CD1c-positive myeloid dendritic cell (primary cell): Measurements from ENCODE around the gene SHROOM2.
"Not testable (repeated sequence)": the region's sequence is repeated elsewhere in the genome, so short reads cannot be mapped to it uniquely, and the experiment has no call there.

Source experiments
- DNase-seq: peaks from one replicate; pipeline ENCODE4 v3.0.0-alpha.2; 2016; ENCODE audit errors: extremely low spot score

Gene SHROOM2, protein sequence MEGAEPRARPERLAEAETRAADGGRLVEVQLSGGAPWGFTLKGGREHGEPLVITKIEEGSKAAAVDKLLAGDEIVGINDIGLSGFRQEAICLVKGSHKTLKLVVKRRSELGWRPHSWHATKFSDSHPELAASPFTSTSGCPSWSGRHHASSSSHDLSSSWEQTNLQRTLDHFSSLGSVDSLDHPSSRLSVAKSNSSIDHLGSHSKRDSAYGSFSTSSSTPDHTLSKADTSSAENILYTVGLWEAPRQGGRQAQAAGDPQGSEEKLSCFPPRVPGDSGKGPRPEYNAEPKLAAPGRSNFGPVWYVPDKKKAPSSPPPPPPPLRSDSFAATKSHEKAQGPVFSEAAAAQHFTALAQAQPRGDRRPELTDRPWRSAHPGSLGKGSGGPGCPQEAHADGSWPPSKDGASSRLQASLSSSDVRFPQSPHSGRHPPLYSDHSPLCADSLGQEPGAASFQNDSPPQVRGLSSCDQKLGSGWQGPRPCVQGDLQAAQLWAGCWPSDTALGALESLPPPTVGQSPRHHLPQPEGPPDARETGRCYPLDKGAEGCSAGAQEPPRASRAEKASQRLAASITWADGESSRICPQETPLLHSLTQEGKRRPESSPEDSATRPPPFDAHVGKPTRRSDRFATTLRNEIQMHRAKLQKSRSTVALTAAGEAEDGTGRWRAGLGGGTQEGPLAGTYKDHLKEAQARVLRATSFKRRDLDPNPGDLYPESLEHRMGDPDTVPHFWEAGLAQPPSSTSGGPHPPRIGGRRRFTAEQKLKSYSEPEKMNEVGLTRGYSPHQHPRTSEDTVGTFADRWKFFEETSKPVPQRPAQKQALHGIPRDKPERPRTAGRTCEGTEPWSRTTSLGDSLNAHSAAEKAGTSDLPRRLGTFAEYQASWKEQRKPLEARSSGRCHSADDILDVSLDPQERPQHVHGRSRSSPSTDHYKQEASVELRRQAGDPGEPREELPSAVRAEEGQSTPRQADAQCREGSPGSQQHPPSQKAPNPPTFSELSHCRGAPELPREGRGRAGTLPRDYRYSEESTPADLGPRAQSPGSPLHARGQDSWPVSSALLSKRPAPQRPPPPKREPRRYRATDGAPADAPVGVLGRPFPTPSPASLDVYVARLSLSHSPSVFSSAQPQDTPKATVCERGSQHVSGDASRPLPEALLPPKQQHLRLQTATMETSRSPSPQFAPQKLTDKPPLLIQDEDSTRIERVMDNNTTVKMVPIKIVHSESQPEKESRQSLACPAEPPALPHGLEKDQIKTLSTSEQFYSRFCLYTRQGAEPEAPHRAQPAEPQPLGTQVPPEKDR (N-terminal part only)

GRCh38 chrX:9785944-9786797 is at the start of gene SHROOM2:
SHROOM2 (plus strand) TSS chrX:9786429; CDS start chrX:9786546, 117 bp downstream.
- no peak for DNase-seq

DNA sequence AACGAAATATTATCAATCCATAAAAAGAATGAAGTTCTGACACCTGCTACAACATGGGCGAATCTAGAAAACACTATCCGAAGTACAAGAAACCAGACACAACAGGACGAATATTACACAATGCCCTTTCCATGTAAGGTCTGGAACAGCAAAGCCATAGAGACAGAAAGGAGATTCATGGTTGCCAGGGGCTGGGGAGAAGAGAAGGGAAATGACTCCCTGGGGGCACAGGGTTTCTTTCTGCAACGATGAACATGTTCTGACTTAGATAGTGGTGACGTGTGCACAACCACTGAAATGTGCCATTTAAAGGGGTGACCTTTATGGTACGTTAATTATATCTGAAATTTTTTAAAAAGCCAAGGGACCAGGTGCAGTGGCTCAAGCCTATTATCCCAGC is 48.9 kb upstream of the SHROOM2 start:
- DNase-seq: no peak

DNA sequence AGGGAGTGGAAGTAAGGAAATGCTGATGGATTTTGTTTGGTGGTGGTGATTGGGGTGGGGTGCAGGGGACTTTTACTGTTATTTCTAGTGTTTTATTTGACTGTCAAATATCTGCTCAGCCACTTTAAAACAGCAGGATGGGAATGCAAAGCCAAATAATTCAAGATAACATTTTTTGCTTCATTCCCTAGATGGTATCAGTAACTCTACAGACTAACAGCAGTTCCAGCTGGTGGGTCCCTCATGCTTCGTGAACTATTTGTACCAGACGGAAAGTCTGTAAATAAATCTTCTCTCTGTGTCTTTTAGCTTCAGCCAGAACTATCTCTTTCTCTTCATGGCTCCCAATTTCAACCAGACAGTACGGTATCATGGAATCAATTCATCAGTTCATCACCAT is 48.1 kb upstream of the SHROOM2 start:
- no peak for DNase-seq

GRCh38 chrX:9739130-9739529 is 47.1 kb upstream of the SHROOM2 start:
- no peak for DNase-seq

- peak; percentile 21 for DNase-seq
These were observed 40.7 kb upstream of the SHROOM2 start for GRCh38 chrX:9745417-9746115.

DNA sequence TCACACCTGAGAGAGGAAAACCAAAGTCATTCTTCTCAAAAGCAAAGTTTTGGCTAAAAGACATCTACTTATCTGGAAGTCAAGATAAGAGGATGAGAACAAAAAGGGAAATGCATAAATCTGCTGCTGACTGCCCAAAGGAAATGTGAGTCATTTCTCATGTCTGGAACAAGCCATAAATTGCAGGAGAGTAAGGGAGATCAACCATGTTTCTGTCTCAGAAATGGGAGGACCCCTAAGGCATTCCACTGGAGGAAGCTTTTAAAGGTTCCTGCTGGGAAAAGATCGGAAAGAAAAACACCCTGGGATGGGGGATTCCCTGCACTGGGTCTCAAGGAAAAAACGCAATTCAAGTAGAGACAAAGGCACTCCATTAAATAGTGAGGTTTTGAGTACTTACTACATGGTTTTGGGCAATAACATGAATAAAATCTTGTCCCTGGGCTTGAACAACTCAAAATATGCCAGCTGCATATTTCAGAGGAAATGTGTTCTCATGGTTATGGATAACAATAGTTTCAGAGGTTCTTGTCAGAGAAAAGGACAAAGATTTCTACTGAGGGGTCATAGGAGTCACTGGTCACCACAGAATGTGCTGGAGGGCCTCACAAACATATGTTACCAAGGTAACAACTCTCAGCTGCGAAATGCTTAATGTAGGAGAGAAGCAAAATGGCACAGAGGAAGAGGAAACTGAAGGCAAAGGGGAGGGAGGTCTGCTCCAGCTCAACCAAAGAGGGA is 39.9 kb upstream of the SHROOM2 start:
- no peak for DNase-seq

DNA sequence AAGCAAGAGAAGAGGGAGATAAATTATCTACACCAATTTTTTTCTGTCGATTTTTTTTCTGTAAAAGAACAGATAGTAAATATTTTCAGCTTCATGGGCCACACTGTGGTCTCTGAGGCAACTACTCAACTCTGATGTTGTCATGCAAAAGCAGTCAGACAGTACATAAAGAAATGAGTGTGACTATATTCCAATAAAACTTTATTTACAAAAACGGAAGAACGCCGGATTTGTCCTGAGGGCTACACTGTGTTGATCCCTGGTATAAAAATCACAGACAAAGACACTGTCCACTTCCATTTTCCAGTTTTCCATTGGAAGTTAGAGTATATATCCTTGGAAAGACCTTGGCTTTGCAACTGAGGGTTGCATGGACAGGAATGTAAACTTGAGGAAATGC is 38.6 kb upstream of the SHROOM2 start:
- no peak for DNase-seq

- no peak for DNase-seq
These were observed 37.0 kb upstream of the SHROOM2 start for GRCh38 chrX:9749146-9749692.

DNA sequence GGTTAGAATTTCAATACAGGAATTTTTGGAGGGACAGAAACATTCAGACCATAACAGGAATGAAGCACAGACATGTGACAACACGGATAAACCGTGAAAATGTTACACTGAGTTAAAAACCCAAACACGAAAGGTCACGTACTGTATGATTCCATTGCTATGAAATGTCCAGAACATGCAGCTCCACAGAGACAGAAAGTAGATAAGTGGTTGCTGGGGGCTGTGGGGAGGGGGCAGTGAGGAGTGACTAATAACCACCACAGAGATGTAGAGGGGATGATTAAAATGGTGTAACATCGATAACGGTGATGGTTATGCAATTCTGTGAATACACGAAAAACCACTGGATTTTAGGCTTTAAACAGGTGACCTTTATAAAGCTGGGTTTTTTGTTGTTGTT is 28.9 kb upstream of the SHROOM2 start:
- DNase-seq: no peak

- no peak for DNase-seq
These were observed 28.1 kb upstream of the SHROOM2 start for GRCh38 chrX:9758021-9758638.

DNA sequence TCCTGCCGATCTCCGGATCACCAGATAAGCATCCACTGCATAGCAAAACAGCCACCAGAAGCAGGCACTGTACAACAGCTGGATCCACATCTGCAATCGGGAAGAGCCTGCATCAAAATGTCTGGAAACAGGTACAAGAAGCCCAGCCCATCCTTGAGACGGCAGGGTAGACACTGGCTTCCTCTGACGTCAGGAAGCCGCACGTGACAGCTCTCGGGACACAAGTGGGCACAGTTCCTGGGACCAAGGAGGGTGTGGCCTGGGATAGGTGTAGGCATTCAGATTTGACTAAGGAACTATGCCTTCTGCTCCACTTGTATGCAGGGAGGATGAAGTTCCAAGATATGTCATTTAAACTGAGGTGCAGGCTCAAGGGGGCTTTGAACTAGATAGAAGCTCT is 26.9 kb upstream of the SHROOM2 start:
- DNase-seq: no peak

- DNase-seq: no peak
These were observed 21.0 kb upstream of the SHROOM2 start for GRCh38 chrX:9765072-9765736.

DNA sequence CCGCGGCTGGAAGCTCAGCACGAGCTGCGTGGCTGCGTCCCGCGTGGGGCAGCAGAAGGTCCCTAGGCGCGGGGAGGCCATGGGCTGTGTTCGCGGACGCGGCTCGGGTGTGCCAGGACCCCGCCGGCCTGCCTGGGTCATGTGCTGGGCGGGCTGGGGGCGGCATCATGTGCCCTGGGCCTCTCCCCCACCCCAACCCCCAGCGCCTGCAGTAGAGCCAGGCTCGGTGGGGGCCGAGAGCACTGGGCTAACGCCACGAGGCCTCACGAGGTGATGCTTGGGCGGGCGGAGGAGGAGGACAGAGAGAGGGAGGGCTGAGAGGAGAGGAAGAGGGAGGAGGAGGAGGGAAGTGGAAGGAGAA is 20.5 kb upstream of the SHROOM2 start, which contains the start of gene GPR143:
Gene GPR143, minus strand, starts transcription at position 111 of the 361 bp plus-strand sequence. Its CDS starts 30 bp downstream, at position 81.
- no peak for DNase-seq

DNA sequence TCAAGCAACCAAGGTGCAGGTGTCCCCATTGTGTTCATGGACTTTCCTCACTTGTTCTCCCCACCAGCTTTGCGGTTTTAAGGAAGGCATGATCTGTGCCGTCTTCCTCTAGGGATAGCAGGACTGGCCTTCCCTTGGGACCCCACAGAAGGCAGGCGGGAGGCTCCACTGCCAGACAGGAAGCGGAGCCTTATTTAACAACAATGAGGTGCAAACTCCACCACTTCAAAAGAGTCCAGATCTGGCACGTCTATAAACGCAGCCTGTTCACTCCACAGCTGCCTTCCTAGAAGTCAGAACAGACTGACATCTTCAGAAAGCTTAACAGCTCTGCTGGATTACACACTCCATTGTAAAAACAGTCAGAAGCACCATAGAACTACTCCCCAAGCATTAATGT is 18.9 kb upstream of the SHROOM2 start:
- no peak for DNase-seq

GRCh38 chrX:9768321-9768839 is 17.8 kb upstream of the SHROOM2 start:
- DNase-seq: not testable (repeated sequence)

DNA sequence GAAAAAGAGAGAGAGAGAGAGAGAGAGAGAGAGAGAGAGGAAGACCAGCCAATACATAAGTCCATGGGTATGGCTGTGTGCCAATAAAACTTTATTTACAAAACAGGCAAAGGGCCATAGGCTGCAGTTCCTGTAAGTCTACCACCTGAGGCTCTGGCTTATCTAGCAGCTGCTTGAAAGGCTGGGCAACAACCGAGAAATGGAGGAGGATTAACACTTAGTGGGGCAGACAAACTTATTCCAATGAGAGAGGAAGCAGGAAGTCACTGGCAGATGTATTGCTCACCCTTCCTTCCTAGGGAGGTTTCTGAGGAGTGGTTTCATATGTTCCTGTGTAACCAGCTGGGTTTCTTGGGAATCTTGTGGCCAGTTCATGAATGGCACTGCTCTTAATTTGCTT is 15.9 kb upstream of the SHROOM2 start:
- no peak for DNase-seq

DNA sequence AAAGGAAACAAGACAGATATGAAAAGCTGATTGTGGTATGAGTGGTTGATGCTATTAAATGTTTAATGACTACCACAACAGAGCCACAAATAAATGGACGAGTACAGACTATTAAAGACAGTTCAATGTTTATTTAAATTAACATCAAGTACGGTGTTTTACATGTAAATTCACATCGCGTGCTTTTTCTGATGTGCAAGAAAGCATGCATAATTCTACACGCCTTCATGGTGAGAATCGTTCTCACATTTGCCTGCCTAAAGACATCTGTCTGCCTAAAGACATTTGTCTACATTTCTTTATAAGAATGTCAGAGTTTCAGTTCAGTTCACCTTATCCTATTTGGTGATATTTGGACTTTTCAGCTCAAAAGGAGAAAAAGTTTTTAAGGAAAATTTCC is 13.3 kb upstream of the SHROOM2 start:
- DNase-seq: no peak

DNA sequence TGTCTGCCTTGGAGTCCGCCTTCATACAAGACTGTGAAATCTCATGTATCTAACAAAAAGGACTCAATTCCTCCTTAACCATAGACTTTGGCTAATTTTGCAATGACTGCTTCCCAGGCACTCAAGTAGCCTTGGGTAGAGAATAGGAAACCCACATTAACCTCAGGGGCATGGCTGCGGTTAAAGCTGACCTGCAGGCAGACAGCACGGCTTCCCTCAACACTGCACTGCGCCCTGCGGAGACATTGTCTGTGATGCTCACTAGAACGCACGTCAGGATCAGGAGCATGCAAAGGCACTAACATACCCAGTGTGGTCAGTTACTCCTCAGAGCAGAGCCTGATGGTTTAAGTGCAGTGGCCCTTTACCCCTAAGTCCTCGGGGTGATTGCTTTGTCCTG is 10.3 kb upstream of the SHROOM2 start:
- DNase-seq: peak; percentile 1
